Measurements from ENCODE around the gene IMMP2L.

DNA sequence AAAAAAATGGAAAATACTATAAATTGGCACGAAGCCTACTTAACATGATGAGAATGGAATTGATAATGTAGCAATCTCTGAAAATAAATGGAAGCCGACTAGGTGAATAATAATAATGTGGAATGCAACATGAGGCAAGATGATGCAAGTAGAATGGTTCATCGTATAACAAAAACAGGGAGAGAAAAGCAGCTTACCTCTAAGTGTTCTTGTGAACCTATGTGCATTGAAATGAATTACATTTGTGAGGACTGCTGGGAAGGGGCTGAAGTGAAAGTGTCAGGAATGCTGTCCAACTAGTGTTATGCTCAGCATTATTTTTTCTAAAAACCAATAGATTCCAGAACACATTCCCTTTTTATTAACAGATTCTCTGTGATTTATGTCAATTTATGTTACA, 912.0 kb downstream of the IMMP2L start:
- TF ChIP-seq, protein P1, sequence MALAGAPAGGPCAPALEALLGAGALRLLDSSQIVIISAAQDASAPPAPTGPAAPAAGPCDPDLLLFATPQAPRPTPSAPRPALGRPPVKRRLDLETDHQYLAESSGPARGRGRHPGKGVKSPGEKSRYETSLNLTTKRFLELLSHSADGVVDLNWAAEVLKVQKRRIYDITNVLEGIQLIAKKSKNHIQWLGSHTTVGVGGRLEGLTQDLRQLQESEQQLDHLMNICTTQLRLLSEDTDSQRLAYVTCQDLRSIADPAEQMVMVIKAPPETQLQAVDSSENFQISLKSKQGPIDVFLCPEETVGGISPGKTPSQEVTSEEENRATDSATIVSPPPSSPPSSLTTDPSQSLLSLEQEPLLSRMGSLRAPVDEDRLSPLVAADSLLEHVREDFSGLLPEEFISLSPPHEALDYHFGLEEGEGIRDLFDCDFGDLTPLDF (CRISPR knock-in tag; IDR thresholded peaks at IDR 0.05) = no peak
- TF ChIP-seq, protein P2, sequence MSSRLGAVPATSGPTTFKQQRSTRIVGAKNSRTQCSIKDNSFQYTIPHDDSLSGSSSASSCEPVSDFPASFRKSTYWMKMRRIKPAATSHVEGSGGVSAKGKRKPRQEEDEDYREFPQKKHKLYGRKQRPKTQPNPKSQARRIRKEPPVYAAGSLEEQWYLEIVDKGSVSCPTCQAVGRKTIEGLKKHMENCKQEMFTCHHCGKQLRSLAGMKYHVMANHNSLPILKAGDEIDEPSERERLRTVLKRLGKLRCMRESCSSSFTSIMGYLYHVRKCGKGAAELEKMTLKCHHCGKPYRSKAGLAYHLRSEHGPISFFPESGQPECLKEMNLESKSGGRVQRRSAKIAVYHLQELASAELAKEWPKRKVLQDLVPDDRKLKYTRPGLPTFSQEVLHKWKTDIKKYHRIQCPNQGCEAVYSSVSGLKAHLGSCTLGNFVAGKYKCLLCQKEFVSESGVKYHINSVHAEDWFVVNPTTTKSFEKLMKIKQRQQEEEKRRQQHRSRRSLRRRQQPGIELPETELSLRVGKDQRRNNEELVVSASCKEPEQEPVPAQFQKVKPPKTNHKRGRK (CRISPR knock-in tag; IDR thresholded peaks at IDR 0.05; ENCODE audit: borderline replicate concordance) = no peak

Data from WTC11 (cell line).